Measurements from ENCODE around the gene RNF31.
"Not testable (repeated sequence)": the region's sequence is repeated elsewhere in the genome, so short reads cannot be mapped to it uniquely, and the experiment has no call there.

RNF31 gene

GRCh38 chr14:24198814-24199524, 51.7 kb downstream of the RNF31 start:
- peaks cover 17% of the 10 kb centered on the region for H3K36me3 ChIP-seq (replicated peaks; ENCODE audit: low read depth, low read length)
- no peak overlapping the region for H3K4me2 ChIP-seq (ENCODE audit: low read length)
- no peak overlapping the region for H3K27ac ChIP-seq (ENCODE audit: low read length)

GRCh38 chr14:24202538-24202937, 55.2 kb downstream of the RNF31 start:
- H3K9ac ChIP-seq (ENCODE audit: low read length); H3K27ac ChIP-seq (ENCODE audit: low read length); H3K4me1 ChIP-seq (ENCODE audit: low read length); H3K79me2 ChIP-seq (ENCODE audit: low read length); H3K4me3 ChIP-seq (ENCODE audit: low read length); H4K20me1 ChIP-seq (ENCODE audit: insufficient read depth, low read length); H2AFZ ChIP-seq (ENCODE audit: low read depth, low read length); H3K4me2 ChIP-seq (ENCODE audit: low read length); H3K9me3 ChIP-seq (ENCODE audit: insufficient read depth, low read length); H3K27me3 ChIP-seq (ENCODE audit: low read depth, low read length): not testable (repeated sequence)
- H3K36me3 ChIP-seq (replicated peaks; ENCODE audit: low read depth, low read length), result peaks cover 39% of the 10 kb centered on the region

More at GRCh38 chr14:24198814-24199524, 51.7 kb downstream of the RNF31 start:
- TF ChIP-seq EZH2phosphoT487 (IDR thresholded peaks at IDR 0.05; ENCODE audit: low read depth), result no peak
- TF ChIP-seq CTCF (IDR thresholded peaks at IDR 0.05; ENCODE audit: low read depth, low read length), result no peak
- H3K4me3 ChIP-seq (ENCODE audit: low read length), result no peak overlapping the region
- peaks cover 15% of the 10 kb centered on the region for H3K4me1 ChIP-seq (ENCODE audit: low read length)
- H2AFZ ChIP-seq (ENCODE audit: low read depth, low read length), result no peak overlapping the region
- H3K9me3 ChIP-seq (ENCODE audit: insufficient read depth, low read length), result no peaks in the 10 kb centered on the region
- no peaks in the 10 kb centered on the region for H4K20me1 ChIP-seq (ENCODE audit: insufficient read depth, low read length)
- H3K27me3 ChIP-seq (ENCODE audit: low read depth, low read length), result no peaks in the 10 kb centered on the region
- peaks cover 35% of the 10 kb centered on the region for H3K79me2 ChIP-seq (ENCODE audit: low read length)
- no peak overlapping the region for H3K9ac ChIP-seq (ENCODE audit: low read length)

DNA sequence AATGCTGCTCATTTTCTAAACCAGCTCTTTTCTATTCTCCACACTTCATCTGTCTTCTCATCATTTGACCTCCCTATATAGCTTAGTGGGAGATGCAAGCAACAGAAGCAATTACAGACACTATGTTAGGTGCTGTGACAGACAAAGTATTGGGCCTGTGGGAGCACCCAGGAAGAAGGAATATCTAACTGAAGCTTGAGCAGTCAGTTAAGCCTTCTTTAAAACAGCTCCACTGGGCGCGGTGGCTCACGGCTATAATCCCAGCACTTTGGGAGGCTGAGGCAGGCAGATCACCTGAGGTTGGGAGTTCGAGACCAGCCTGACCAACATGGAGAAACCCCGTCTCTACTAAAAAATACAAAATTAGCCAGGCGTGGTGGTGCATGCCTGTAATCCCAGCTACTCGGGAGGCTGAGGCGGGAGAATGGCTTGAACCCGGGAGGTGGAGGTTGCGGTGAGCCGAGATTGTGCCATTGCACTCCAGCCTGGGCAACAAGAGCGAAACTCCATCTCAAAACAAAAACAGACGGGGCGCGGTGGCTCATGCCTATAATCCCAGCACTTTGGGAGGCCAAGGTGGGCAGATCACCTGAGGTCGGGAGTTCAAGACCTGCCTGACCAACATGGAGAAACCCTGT, 56.1 kb downstream of the RNF31 start:
- not testable (repeated sequence) for H2AFZ ChIP-seq (ENCODE audit: low read depth, low read length); H3K4me3 ChIP-seq (ENCODE audit: low read length)
- H3K36me3 ChIP-seq (replicated peaks; ENCODE audit: low read depth, low read length), result peaks cover 47% of the 10 kb centered on the region

DNA sequence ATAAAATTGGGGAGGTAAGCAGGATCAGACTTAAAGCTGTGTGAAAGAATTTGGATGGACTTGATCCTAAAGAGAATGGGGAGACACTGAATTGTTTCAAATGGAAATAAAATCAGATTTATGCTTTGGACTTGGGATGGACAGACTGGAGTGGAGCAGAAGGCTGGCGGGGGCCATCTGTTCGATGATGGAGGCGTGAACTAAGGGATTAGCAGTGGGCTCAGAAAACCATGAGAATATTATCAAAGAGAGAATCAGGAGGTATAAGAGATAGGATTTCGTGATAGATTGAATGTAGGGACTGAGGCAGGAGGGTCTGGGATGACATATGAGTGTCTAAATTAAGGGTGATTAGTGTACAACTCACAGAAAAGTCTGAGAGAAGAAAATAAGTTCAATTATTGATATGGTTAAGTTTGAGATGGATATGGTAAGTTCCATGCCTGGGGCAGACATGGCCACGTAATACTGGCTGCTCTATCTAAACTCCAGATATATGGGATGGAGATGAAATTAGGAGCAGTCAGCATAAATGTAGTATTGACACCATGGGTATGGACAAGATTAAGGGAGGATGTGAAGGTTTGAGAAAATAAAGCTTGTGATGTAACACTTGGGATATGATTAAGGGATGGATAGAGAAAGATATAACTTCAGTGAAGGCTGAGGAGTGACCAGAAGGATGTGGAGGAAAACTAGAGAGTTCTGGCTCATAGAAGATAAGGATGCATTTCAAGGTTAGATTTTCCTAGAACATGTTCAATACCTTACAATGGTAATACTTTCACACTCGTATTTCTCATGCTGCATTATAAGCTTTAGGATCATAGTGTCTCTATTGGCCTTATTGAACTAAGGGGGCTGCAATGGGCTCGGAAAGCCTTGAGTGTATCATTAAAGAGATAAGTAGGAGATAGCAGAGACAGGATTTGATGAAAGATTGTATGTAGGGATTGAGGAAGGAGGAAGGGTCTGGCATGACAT, 57.2 kb downstream of the RNF31 start:
- no peaks in the 10 kb centered on the region for H3K79me2 ChIP-seq (ENCODE audit: low read length)
- no peaks in the 10 kb centered on the region for H3K27me3 ChIP-seq (ENCODE audit: low read depth, low read length)
- H4K20me1 ChIP-seq (ENCODE audit: insufficient read depth, low read length), result 0 out of 2 replicates have a peak, but pooled peaks cover 2% of the 10 kb centered on the region
- TF ChIP-seq EZH2phosphoT487 (IDR thresholded peaks at IDR 0.05; ENCODE audit: low read depth) (no peak), CTCF (IDR thresholded peaks at IDR 0.05; ENCODE audit: low read depth, low read length) (no peak)
- H3K4me2 ChIP-seq (ENCODE audit: low read length), result no peak overlapping the region
- H3K9me3 ChIP-seq (ENCODE audit: insufficient read depth, low read length), result no peaks in the 10 kb centered on the region
- no peak overlapping the region for H3K27ac ChIP-seq (ENCODE audit: low read length)
- no peak overlapping the region for H3K9ac ChIP-seq (ENCODE audit: low read length)
- H2AFZ ChIP-seq (ENCODE audit: low read depth, low read length), result no peak overlapping the region
- H3K36me3 ChIP-seq (replicated peaks; ENCODE audit: low read depth, low read length), result peaks cover 45% of the 10 kb centered on the region
- H3K4me3 ChIP-seq (ENCODE audit: low read length), result no peak overlapping the region
- no peaks in the 10 kb centered on the region for H3K4me1 ChIP-seq (ENCODE audit: low read length)

More for the DNA sequence above, 56.1 kb downstream of the RNF31 start:
- not testable (repeated sequence) for H4K20me1 ChIP-seq (ENCODE audit: insufficient read depth, low read length); H3K4me2 ChIP-seq (ENCODE audit: low read length); H3K27me3 ChIP-seq (ENCODE audit: low read depth, low read length); H3K27ac ChIP-seq (ENCODE audit: low read length); H3K9me3 ChIP-seq (ENCODE audit: insufficient read depth, low read length); H3K4me1 ChIP-seq (ENCODE audit: low read length); H3K9ac ChIP-seq (ENCODE audit: low read length); H3K79me2 ChIP-seq (ENCODE audit: low read length)

All from OCI-LY3 (cell line).